Measurements from ENCODE around the gene DPF3.

The DPF3 gene

DNA sequence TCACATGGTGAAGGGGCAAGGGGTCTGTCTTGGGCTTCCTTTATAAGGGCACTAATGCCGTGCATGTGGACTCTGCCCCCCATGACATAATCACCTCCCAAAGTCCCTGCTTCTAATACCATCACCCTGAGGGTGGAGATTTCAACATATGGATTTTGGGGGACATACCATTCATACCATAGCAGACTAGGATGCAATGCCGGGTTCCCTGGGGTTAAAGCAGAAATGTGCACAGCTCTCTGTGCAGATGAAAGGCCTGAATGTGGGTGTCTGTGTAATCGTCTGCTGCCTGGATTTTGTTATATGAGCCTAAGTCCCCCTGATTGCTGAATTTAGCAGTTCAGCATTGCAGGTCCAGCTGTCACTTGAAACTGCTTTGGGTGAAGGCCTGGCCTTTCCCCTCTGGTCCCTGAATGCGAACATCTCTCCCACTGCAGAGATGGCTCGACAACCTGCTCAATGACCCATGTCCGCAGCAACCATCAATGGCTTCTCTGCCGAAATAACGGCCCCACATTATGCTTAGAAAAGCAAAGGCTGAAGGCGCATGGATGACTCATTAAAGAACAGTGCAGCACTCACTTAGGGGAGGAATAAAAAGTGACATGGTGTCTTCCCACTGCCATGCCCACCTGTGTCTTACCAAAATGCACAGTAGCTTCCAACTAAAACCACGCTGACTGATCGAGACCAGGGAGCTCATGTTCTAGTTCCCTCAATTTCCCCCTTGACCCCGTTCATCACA is 286.3 kb downstream of the DPF3 start:
- Histone ChIP-seq H3K4me3 (ENCODE audit: insufficient read depth, low read length, poor library complexity, severe bottlenecking) (no peak overlapping the region), H3K9ac (ENCODE audit: low read length) (no peak overlapping the region), H3K79me2 (ENCODE audit: insufficient read depth, low read length) (no peaks in the 10 kb centered on the region), H4K20me1 (ENCODE audit: low read depth, low read length) (no peaks in the 10 kb centered on the region), H3K9me3 (ENCODE audit: insufficient read depth, low read length) (no peaks in the 10 kb centered on the region), H2AFZ (ENCODE audit: low read depth, low read length, severe bottlenecking) (no peak overlapping the region), H3K36me3 (ENCODE audit: low read length) (no peaks in the 10 kb centered on the region), H3K4me2 (ENCODE audit: low read depth, low read length, poor library complexity, severe bottlenecking) (no peak overlapping the region), H3F3A (ENCODE audit: insufficient read depth) (no peaks in the 10 kb centered on the region), H3K27me3 (ENCODE audit: low read length) (no peaks in the 10 kb centered on the region), H3K9me2 (replicated peaks; ENCODE audit: insufficient read depth, low read length) (no peaks in the 10 kb centered on the region), H3K27ac (ENCODE audit: low read depth, low read length) (no peak overlapping the region)
- TF ChIP-seq, protein P1, sequence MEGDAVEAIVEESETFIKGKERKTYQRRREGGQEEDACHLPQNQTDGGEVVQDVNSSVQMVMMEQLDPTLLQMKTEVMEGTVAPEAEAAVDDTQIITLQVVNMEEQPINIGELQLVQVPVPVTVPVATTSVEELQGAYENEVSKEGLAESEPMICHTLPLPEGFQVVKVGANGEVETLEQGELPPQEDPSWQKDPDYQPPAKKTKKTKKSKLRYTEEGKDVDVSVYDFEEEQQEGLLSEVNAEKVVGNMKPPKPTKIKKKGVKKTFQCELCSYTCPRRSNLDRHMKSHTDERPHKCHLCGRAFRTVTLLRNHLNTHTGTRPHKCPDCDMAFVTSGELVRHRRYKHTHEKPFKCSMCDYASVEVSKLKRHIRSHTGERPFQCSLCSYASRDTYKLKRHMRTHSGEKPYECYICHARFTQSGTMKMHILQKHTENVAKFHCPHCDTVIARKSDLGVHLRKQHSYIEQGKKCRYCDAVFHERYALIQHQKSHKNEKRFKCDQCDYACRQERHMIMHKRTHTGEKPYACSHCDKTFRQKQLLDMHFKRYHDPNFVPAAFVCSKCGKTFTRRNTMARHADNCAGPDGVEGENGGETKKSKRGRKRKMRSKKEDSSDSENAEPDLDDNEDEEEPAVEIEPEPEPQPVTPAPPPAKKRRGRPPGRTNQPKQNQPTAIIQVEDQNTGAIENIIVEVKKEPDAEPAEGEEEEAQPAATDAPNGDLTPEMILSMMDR (IDR thresholded peaks at IDR 0.05; ENCODE audit: insufficient read depth, low read length, poor library complexity, severe bottlenecking) = no peak
- no peak for TF ChIP-seq EZH2phosphoT487 (conservative IDR thresholded peaks at IDR 0.05; ENCODE audit: low read length)

DNA sequence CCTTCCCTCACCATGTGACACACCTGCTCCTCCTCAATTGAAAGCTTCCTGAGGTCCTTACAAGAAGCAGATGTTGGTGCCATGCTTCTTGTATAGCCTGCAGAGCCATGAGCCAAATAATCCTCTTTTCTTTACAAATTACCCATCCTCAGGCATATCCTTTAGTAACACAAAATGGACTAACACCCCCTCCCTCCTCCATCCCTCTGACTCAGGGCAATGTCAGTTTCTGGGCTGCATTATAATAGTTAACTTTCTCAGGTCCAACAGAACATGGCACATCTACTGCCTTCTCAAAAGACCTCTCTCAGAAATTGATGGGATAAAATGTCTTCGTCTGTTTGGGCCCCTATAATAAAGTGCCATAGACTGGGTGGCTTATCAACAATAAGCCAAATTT is 287.0 kb downstream of the DPF3 start:
- H3K27ac ChIP-seq (ENCODE audit: low read depth, low read length) = no peak overlapping the region
- no peaks in the 10 kb centered on the region for H3K9me2 ChIP-seq (replicated peaks; ENCODE audit: insufficient read depth, low read length)
- H3K4me2 ChIP-seq (ENCODE audit: low read depth, low read length, poor library complexity, severe bottlenecking) = no peak overlapping the region
- no peaks in the 10 kb centered on the region for H3K79me2 ChIP-seq (ENCODE audit: insufficient read depth, low read length)
- H3K4me3 ChIP-seq (ENCODE audit: insufficient read depth, low read length, poor library complexity, severe bottlenecking) = no peak overlapping the region
- no peak overlapping the region for H3K9ac ChIP-seq (ENCODE audit: low read length)
- TF ChIP-seq, protein P1 (IDR thresholded peaks at IDR 0.05; ENCODE audit: insufficient read depth, low read length, poor library complexity, severe bottlenecking) = no peak
- no peaks in the 10 kb centered on the region for H3F3A ChIP-seq (ENCODE audit: insufficient read depth)
- no peak overlapping the region for H2AFZ ChIP-seq (ENCODE audit: low read depth, low read length, severe bottlenecking)
- no peaks in the 10 kb centered on the region for H3K27me3 ChIP-seq (ENCODE audit: low read length)
- H4K20me1 ChIP-seq (ENCODE audit: low read depth, low read length) = no peaks in the 10 kb centered on the region
- no peaks in the 10 kb centered on the region for H3K9me3 ChIP-seq (ENCODE audit: insufficient read depth, low read length)
- H3K36me3 ChIP-seq (ENCODE audit: low read length) = no peaks in the 10 kb centered on the region

DNA sequence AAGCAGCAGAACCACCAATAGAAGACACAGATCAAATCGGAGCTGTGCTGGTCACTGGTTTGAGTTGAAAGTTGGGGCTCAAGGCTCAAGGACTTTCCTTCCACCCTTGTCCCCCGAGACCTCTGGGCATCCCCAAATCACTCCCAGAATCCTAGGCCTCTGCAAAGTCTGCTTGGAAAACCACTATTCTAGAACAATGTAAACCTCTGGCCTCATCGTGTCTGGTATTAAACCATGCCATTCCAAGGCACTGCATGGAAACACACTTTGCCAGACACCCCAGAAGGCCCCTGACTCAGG is 288.0 kb downstream of the DPF3 start:
- no peak for TF ChIP-seq EZH2phosphoT487 (conservative IDR thresholded peaks at IDR 0.05; ENCODE audit: low read length)
- TF ChIP-seq, protein P1 (IDR thresholded peaks at IDR 0.05; ENCODE audit: insufficient read depth, low read length, poor library complexity, severe bottlenecking) = no peak
- Histone ChIP-seq H3K4me3 (ENCODE audit: insufficient read depth, low read length, poor library complexity, severe bottlenecking) (no peak overlapping the region), H4K20me1 (ENCODE audit: low read depth, low read length) (no peaks in the 10 kb centered on the region), H3K9ac (ENCODE audit: low read length) (no peak overlapping the region), H3K79me2 (ENCODE audit: insufficient read depth, low read length) (no peaks in the 10 kb centered on the region), H3K36me3 (ENCODE audit: low read length) (no peaks in the 10 kb centered on the region), H3K27ac (ENCODE audit: low read depth, low read length) (no peak overlapping the region), H2AFZ (ENCODE audit: low read depth, low read length, severe bottlenecking) (no peak overlapping the region), H3K9me2 (replicated peaks; ENCODE audit: insufficient read depth, low read length) (no peaks in the 10 kb centered on the region), H3K9me3 (ENCODE audit: insufficient read depth, low read length) (no peaks in the 10 kb centered on the region), H3F3A (ENCODE audit: insufficient read depth) (no peaks in the 10 kb centered on the region), H3K27me3 (ENCODE audit: low read length) (no peaks in the 10 kb centered on the region), H3K4me2 (ENCODE audit: low read depth, low read length, poor library complexity, severe bottlenecking) (no peak overlapping the region)
